Activated naive CD8-positive, alpha-beta T cell treated with anti-CD3 and anti-CD28 coated beads for 36 hours (primary cell): ENCODE data around the gene ARID1B. TPM values are rescaled to one million over a fixed set of nuclear protein-coding genes. Genes with fewer than 3 reads are reported as not detected.

Experiments
- DNase-seq: peaks from one replicate; pipeline ENCODE4 v3.0.0; 2021
- H3K27ac Mint-ChIP-seq: one replicate; pipeline ENCODE4 v1.8.0; 2022; ENCODE audit warnings: mild to moderate bottlenecking, moderate library complexity, mixed read lengths
- H3K27me3 Mint-ChIP-seq: one replicate; pipeline ENCODE4 v1.8.0; 2022; ENCODE audit warnings: mild to moderate bottlenecking, mixed read lengths
- H3K36me3 Mint-ChIP-seq: one replicate; pipeline ENCODE4 v1.8.0; 2021; ENCODE audit warnings: mild to moderate bottlenecking, mixed read lengths
- H3K4me1 Mint-ChIP-seq: one replicate; pipeline ENCODE4 v1.8.0; 2021; ENCODE audit warnings: mixed read lengths
- H3K4me3 Mint-ChIP-seq: one replicate; pipeline ENCODE4 v1.8.0; 2022; ENCODE audit warnings: mild to moderate bottlenecking, moderate library complexity, mixed read lengths
- H3K9me3 Mint-ChIP-seq: one replicate; pipeline ENCODE4 v1.8.0; 2022; ENCODE audit warnings: mixed read lengths
- total RNA-seq, 2 experiments: library from RNA; stranded (reverse); gene quantifications; one replicate each; pipeline ENCODE4 v1.2.3, GENCODE V29; 2021

ARID1B gene
- total RNA-seq, 2 experiments from 2014 or later: 40.6 to 41.5 TPM

GRCh38 chr6:157187182-157188083 is 410.3 kb downstream of the ARID1B start:
- Mint-ChIP-seq H3K27me3 (no peaks in the 10 kb centered on the region), H3K4me1 (peaks cover 7% of the 10 kb centered on the region), H3K4me3 (no peak overlapping the region), H3K36me3 (peaks cover 19% of the 10 kb centered on the region), H3K27ac (no peak overlapping the region), H3K9me3 (no peaks in the 10 kb centered on the region)
- DNase-seq: no peak

DNA sequence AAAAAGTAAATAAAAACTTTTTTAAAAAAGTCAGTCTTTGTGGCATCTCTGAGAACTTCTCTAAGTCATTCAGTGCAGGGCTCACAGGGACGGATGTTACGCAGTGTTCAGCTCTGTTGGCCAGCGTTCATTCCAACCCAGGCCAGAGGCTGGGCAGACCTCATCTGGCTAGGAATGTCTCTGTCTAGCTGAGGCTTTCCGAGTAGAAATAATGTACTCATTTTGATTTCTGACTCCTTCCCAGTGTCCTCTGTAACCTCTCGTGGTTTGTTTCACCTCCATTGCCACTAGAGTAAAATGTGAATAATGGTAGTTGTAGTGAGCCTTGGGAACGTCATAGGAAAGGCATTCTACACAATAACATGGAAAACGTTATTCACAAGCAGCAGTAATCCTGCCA is 411.0 kb downstream of the ARID1B start:
- Mint-ChIP-seq H3K9me3 (no peaks in the 10 kb centered on the region), H3K4me1 (peaks cover 7% of the 10 kb centered on the region), H3K4me3 (no peak overlapping the region), H3K27me3 (no peaks in the 10 kb centered on the region), H3K36me3 (peaks cover 22% of the 10 kb centered on the region), H3K27ac (no peak overlapping the region)
- no peak for DNase-seq

DNA sequence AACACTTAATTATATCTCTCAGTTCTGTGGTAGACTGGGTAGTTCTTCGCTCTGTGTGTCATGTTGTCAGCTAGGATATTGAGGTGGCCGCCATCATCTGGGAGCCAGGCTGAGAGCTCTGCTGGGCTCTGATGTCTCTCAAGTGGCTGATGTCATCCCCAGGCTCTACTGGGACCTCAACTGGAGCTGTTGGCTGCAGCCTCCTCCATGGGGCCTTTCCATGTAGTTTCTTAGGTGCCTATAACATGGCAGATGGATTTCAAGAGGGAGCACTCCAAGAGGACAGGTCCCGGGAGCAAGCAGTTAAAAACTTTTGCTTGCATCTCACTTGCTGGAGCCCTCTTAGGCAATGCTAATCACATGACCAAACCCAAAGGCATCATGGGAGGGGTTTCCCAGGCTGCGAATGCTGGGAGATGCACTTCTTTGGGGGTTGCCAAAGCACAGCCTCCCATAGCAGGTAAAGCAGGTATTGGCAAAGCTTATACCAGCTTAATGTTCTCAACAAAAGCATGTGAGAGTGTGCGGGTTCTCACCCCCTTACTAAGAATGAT is 416.3 kb downstream of the ARID1B start:
- no peak for DNase-seq
- Mint-ChIP-seq H3K4me3 (no peak overlapping the region), H3K27ac (peak overlapping the region; percentile 52), H3K27me3 (no peaks in the 10 kb centered on the region), H3K4me1 (peaks cover 7% of the 10 kb centered on the region), H3K9me3 (no peaks in the 10 kb centered on the region), H3K36me3 (peaks cover 21% of the 10 kb centered on the region)

- Mint-ChIP-seq H3K9me3 (no peaks in the 10 kb centered on the region), H3K27me3 (no peaks in the 10 kb centered on the region), H3K4me3 (no peak overlapping the region), H3K4me1 (peaks cover 7% of the 10 kb centered on the region), H3K27ac (no peak overlapping the region), H3K36me3 (peaks cover 21% of the 10 kb centered on the region)
- DNase-seq: no peak
Measured at GRCh38 chr6:157194110-157194509, 416.9 kb downstream of the ARID1B start.

DNA sequence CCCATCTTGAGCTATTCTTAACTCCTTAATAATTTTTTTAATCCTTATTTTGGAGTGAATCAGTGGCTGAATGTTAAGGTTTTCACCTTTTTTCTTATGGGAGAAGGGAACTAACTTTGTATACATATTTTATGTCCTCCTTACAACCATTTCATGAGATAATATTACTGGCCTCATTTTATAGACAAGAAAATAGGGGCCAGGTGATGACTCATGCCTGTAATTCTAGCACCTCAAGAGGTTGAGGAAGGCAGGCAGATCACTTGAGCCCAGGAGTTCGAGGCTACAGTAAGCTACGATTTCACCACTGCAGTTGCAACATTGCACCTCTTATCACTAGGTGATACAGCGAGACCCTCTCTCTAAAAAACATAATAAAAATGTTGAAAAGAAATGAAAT is 417.5 kb downstream of the ARID1B start:
- no peak overlapping the region for H3K4me3 Mint-ChIP-seq
- no peaks in the 10 kb centered on the region for H3K27me3 Mint-ChIP-seq
- no peaks in the 10 kb centered on the region for H3K9me3 Mint-ChIP-seq
- peaks cover 7% of the 10 kb centered on the region for H3K4me1 Mint-ChIP-seq
- H3K27ac Mint-ChIP-seq: no peak overlapping the region
- DNase-seq: no peak
- H3K36me3 Mint-ChIP-seq: peaks cover 18% of the 10 kb centered on the region

DNA sequence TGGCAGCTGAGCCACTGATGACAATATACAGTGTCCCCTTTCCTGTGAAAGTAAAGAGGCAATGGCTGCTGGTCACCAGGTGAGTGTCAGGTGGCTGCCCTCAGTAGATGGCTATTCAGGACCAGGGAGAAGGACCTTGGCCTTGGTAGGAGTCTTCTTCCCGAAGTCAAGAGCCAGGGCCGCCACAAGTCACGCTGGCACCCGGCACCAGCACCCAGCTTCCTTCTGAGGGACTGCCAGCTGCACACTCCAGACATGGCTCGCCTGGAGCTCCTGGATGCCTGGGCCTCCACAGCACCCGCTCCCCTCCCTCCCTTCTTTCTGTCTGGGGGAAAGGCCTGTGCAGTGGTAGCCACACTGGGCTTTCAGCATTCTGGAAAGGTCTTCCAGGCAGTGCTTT is 419.2 kb downstream of the ARID1B start:
- H3K36me3 Mint-ChIP-seq: peaks cover 12% of the 10 kb centered on the region
- H3K4me1 Mint-ChIP-seq: peaks cover 7% of the 10 kb centered on the region
- H3K27me3 Mint-ChIP-seq: no peaks in the 10 kb centered on the region
- H3K4me3 Mint-ChIP-seq: no peak overlapping the region
- H3K27ac Mint-ChIP-seq: no peak overlapping the region
- H3K9me3 Mint-ChIP-seq: no peaks in the 10 kb centered on the region
- DNase-seq: no peak

DNA sequence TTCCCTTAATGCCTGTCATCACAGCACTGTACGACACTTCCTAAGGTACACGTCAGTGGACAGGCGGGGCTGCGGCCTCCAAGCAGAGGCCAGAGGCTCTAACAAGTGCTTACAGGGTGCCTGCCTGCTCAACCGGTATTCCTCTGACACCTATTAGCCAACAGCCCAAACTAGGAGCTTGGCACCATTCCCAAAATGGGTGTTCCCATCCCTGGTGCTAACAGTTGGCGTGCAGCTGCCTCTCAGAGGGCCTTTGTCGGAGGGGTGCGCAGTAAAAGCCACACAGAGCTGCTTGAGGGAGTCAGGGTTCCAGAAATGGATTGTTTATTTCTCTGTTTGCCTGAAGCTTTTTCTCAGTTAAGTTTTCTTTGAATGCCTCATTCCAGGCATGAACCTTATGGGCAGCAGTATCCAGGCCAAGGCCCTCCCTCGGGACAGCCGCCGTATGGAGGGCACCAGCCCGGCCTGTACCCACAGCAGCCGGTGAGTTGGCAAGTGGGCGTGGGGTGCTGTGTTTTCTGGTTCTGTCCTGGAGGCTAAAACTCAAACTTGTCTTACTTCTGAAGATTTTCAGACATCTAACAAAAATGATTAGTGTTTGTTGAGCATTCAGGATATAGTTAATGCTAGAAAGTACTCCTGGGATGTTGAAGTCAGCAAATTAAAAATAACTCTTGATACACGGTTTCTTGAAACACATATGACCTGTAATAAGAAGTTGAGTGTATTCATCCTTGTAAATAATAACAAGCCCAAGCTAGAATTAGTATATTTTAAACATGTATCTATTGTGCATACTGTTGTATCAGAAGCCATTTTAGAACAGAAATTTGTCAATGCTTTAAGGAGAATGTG is 421.5 kb downstream of the ARID1B start:
- no peaks in the 10 kb centered on the region for H3K9me3 Mint-ChIP-seq
- peaks cover 7% of the 10 kb centered on the region for H3K4me1 Mint-ChIP-seq
- peaks cover 10% of the 10 kb centered on the region for H3K36me3 Mint-ChIP-seq
- DNase-seq: no peak
- no peaks in the 10 kb centered on the region for H3K27me3 Mint-ChIP-seq
- no peak overlapping the region for H3K4me3 Mint-ChIP-seq
- no peak overlapping the region for H3K27ac Mint-ChIP-seq

GRCh38 chr6:157200117-157200516 is 422.9 kb downstream of the ARID1B start:
- Mint-ChIP-seq H3K27ac (no peak overlapping the region), H3K4me1 (no peaks in the 10 kb centered on the region), H3K27me3 (no peaks in the 10 kb centered on the region), H3K9me3 (no peaks in the 10 kb centered on the region), H3K36me3 (peaks cover 10% of the 10 kb centered on the region), H3K4me3 (no peak overlapping the region)
- no peak for DNase-seq

- H3K9me3 Mint-ChIP-seq: no peaks in the 10 kb centered on the region
- DNase-seq: no peak
- H3K4me1 Mint-ChIP-seq: no peaks in the 10 kb centered on the region
- H3K36me3 Mint-ChIP-seq: peaks cover 10% of the 10 kb centered on the region
- H3K27ac Mint-ChIP-seq: no peak overlapping the region
- no peaks in the 10 kb centered on the region for H3K27me3 Mint-ChIP-seq
- no peak overlapping the region for H3K4me3 Mint-ChIP-seq
Measured at GRCh38 chr6:157200611-157201010, 423.4 kb downstream of the ARID1B start.

DNA sequence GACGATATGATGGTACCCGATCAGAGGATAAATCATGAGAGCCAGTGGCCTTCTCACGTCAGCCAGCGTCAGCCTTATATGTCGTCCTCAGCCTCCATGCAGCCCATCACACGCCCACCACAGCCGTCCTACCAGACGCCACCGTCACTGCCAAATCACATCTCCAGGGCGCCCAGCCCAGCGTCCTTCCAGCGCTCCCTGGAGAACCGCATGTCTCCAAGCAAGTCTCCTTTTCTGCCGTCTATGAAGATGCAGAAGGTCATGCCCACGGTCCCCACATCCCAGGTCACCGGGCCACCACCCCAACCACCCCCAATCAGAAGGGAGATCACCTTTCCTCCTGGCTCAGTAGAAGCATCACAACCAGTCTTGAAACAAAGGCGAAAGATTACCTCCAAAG is 423.9 kb downstream of the ARID1B start:
- DNase-seq: no peak
- H3K36me3 Mint-ChIP-seq: peaks cover 11% of the 10 kb centered on the region
- H3K4me1 Mint-ChIP-seq: no peaks in the 10 kb centered on the region
- no peaks in the 10 kb centered on the region for H3K9me3 Mint-ChIP-seq
- no peak overlapping the region for H3K4me3 Mint-ChIP-seq
- no peak overlapping the region for H3K27ac Mint-ChIP-seq
- no peaks in the 10 kb centered on the region for H3K27me3 Mint-ChIP-seq

- Mint-ChIP-seq H3K27ac (no peak overlapping the region), H3K9me3 (no peaks in the 10 kb centered on the region), H3K36me3 (peaks cover 10% of the 10 kb centered on the region), H3K27me3 (no peaks in the 10 kb centered on the region), H3K4me3 (no peak overlapping the region), H3K4me1 (no peaks in the 10 kb centered on the region)
- no peak for DNase-seq
Measured at GRCh38 chr6:157203312-157203744, 426.1 kb downstream of the ARID1B start.

- Mint-ChIP-seq H3K27ac (no peak overlapping the region), H3K36me3 (peaks cover 10% of the 10 kb centered on the region), H3K4me1 (no peaks in the 10 kb centered on the region), H3K4me3 (no peak overlapping the region), H3K27me3 (no peaks in the 10 kb centered on the region), H3K9me3 (no peaks in the 10 kb centered on the region)
- DNase-seq: no peak
Measured at GRCh38 chr6:157203764-157204163, 426.6 kb downstream of the ARID1B start.

GRCh38 chr6:157205473-157206358 is 428.5 kb downstream of the ARID1B start:
- peaks cover 10% of the 10 kb centered on the region for H3K36me3 Mint-ChIP-seq
- H3K4me3 Mint-ChIP-seq: no peak overlapping the region
- no peaks in the 10 kb centered on the region for H3K4me1 Mint-ChIP-seq
- no peak overlapping the region for H3K27ac Mint-ChIP-seq
- no peaks in the 10 kb centered on the region for H3K27me3 Mint-ChIP-seq
- no peak for DNase-seq
- no peaks in the 10 kb centered on the region for H3K9me3 Mint-ChIP-seq

DNA sequence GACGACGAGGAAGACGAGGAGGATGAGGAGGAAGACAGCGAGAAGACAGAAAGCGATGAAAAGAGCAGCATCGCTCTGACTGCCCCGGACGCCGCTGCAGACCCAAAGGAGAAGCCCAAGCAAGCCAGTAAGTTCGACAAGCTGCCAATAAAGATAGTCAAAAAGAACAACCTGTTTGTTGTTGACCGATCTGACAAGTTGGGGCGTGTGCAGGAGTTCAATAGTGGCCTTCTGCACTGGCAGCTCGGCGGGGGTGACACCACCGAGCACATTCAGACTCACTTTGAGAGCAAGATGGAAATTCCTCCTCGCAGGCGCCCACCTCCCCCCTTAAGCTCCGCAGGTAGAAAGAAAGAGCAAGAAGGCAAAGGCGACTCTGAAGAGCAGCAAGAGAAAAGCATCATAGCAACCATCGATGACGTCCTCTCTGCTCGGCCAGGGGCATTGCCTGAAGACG is 429.2 kb downstream of the ARID1B start:
- H3K4me1 Mint-ChIP-seq: no peaks in the 10 kb centered on the region
- H3K9me3 Mint-ChIP-seq: no peaks in the 10 kb centered on the region
- no peak for DNase-seq
- H3K4me3 Mint-ChIP-seq: no peak overlapping the region
- H3K36me3 Mint-ChIP-seq: peaks cover 5% of the 10 kb centered on the region
- H3K27ac Mint-ChIP-seq: no peak overlapping the region
- H3K27me3 Mint-ChIP-seq: no peaks in the 10 kb centered on the region
